HG03378 (cell line): Measurements from ENCODE around the gene TRABD.
"Not testable (repeated sequence)": the region's sequence is repeated elsewhere in the genome, so short reads cannot be mapped to it uniquely, and the experiment has no call there.

Source experiments
- ATAC-seq: cut with Tn5 transposase; IDR thresholded peaks from one replicate; pipeline ENCODE4 v1.9.1; 2021; ENCODE audit warnings: mild to moderate bottlenecking, moderate library complexity; ENCODE audit not compliant: unreplicated experiment

The TRABD gene

DNA sequence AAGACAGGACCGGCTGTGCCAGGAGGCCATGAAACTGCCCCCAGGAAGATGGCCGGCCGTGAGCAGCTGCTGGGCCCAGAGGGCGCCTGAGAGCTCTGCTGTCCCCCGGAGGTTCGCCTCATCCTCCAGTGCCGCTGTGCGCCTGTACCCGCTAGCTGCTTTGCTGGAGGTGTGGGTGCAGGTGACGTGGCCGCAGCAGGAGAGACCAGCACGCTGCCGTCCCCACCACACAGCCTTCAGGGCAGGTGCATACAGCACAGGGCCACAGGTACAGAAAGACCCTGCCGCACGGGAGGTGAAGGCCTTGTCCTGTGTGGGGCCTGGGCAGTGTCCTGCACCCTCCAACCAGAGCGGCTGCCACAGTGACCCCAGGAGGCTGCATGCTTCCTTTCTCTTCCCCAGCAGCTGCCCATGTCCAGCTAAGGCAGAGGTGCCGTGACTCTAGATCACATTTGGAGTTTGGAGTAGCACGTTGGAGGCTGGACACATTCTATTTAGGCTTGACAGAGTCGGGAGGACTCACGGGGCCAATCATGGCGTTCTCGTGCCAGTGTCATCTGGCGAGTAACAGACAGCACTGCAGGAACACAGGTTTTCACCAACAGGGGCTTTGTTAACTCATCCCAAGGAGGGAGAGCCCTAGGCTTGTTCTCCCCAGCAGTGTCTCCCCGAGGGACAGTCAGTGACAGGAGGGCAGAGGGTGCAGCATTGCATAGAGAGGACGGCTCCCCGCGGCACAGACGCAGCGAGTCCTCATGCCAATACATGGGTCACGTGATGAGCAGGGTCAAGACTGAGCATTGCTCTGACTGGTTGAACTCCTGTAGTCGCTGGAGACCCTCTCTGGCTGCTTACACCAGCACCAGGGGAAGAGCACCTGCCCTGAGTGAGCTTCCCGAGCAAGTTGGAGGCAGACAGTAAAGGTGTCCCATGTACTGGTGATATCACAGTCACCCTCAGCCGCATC lies 33.9 kb upstream of the TRABD start:
- ATAC-seq: no peak

DNA sequence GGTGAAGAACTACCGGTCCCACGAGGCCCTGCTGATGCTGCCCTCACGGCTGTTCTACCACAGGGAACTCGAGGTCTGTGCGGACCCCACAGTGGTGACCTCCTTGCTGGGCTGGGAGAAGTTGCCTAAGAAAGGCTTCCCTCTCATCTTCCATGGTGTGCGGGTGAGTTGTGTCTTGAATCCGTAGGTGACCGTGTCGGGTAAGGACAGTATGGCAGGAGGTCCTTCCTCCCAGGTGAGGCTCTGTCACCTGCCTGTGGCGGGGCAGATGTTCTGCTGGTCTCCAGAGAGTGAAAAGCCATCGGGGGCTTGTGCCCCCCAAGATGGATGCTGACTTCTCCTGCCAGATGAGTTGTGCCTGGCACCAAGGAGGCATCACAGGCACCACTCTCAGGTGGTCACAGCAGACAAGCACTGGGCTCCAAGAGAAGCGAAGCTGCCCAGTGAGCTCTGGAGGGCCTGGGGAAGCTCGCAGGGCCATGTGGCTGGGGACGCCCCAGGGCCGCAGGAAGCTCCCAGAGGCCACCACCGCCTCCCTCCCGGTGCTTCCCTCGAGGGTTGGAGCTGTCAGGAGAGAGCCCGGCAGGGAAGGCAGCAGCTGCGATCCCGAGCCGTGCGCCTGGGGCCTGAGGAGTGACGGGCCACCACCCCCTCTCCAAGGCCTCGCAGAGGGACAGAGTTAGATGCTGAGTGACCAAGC lies 32.5 kb upstream of the TRABD start:
- ATAC-seq: no peak

GRCh38 chr22:50153756-50154140 lies 32.0 kb upstream of the TRABD start:
- no peak for ATAC-seq

DNA sequence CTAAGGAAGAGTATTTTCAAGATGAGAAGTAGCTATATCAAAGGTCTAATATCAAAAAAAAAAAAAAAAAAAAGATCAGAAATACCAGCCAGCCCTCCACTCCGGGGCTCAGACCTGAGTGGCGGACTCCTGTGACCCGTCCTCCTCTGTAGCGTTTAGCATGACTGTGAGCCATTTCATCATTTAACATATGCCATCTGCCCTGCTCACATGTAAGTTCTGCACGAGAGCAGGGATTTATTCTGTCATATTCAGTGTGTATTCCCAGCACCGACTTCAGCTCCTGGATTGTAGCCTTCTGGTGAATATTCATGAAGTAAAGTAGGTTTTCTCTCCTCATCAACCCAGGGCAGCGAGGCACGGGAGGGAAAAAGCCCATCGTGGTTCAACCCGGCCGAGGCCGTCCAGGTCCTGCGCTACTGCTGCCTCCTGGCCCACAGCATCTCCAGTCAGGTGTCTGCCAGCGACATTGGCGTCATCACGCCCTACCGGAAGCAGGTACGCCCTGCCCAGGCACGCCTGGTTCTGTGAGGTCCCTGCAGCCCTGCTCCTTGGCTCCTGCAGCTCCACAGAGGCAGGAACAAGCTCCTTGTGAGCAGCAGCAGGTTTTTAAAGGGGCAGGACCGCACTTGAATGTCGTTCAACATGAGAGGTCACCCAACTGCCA lies 27.9 kb upstream of the TRABD start:
- ATAC-seq: no peak

GRCh38 chr22:50160947-50161346 lies 24.8 kb upstream of the TRABD start:
- no peak for ATAC-seq

DNA sequence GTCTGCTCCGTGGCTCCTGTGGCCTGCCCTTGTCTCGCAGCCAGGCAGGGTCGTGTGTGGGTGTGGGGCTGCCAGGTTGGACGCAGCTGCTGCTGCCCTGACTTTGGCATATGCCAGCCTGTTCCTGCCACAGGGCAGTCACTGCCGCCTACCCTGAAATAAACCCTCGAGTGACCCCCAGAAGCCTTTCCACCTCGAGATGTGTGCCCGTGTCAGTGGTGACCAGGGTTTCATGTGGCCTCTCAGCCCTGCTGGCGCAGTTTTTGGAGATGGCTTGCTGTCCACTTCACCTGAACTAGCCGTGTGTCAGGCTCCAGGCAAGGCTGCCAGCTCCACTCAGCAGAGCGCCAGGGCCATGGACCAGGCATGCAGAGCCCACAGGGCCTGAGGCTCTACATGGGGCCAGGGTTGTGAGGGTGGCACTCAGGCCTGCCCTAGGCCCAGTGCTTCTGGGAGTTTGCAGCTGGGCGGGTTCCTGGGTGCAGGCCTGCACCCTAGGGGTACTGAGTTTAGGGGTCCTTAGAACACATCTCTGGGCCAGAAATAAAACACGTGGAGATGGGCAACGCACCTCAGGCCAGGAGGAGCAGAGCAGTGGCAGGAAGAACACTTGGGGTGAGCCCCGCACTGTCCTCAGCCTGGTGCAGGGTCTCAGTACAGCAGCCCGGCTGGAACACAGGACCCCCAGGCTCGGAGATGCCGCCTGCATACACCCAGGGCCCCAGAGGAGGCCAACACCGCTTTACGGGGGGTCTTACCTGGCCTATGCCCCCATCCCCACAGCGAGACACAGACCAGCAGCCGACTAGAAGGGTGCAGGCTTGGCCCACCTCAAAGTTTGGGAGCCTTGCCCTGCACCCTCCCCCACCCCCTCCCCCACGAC lies 24.0 kb upstream of the TRABD start:
- no peak for ATAC-seq

- ATAC-seq: no peak
Observed at GRCh38 chr22:50162391-50162956, 23.2 kb upstream of the TRABD start.

GRCh38 chr22:50165436-50166123 lies 20.1 kb upstream of the TRABD start:
- no peak for ATAC-seq

DNA sequence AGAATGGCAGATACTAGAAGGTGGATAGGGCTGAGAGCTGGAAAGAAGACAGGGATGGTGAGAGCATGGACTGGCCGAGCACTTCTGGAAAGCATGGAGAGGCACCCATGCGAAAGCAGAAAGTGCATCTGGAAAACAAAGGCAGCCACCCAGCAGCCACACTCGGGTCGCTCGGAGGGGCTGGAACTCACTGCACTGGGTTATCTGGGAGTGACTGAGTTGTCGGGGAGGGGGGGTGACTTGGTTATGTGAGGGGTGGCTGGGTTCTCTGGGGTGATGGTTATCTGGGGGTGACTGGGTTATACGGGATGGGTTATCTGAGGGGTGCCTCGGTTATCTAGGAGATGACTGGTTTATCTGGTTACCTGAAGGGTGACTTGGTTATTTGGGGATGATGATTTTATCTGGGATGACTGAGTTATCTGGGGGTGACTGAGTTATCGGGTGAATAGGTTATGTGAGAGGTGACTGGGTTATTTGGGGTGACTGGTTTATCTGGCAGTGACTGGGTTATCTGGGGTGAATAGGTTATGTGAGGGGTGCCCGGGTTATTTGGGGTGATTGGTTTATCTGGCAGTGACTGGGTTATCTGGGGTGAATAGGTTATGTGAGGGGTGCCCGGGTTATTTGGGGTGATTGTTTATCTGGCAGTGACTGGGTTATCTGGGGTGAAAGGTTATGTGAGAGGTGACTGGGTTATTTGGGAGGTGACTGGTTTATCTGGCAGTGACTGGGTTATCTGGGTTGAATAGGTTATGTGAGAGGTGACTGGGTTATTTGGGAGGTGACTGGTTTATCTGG lies 17.8 kb upstream of the TRABD start:
- ATAC-seq: no peak

DNA sequence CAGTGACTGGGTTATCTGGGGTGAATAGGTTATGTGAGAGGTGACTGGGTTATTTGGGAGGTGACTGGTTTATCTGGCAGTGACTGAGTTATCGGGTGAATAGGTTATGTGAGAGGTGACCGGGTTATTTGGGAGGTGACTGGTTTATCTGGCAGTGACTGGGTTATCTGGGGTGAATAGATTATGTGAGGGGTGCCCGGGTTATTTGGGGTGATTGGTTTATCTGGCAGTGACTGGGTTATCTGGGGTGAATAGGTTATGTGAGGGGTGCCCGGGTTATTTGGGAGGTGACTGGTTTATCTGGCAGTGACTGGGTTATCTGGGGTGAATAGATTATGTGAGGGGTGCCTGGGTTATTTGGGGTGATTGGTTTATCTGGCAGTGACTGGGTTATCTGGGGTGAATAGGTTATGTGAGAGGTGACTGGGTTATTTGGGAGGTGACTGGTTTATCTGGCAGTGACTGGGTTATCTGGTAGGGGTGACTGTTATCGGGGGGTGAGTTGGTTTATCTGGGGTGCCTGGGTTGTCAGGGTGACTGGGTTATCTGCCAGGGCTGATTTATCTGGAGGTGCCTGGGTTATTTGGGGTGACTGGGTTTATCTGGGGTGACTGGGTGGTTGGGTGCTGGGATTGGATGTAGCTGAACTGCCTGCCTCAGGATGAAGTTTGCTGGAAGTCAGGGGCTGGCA lies 17.1 kb upstream of the TRABD start:
- ATAC-seq: not testable (repeated sequence)

GRCh38 chr22:50169181-50169759 lies 16.4 kb upstream of the TRABD start:
- ATAC-seq: no peak

DNA sequence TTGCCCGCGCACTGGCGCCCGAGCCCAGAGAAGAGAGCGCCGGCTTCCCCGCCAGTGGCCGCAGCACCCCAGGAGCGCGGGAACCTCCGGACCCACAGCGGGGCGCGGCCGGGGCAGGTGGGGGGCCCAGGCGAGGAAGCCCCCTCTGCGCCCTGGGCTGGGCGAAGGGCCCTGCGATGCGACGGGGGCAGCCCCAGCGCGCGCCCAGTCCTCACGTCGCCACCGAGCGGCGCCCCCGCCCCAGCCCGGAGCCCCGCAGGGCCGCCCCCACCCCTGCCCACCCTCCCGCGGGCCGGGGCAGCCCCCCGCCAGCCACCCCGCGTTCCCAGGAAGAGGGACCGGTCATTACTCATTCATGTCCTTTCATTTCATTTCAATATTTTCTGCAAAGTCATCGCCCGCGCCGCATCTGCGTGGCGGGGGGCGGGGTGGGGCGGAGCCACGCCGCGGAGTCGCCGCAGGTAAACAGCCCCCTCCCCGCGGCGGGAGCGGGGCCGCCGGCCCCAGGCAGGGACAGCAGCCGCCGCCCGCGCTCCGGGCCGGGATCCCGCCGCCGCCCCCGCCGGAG lies 15.9 kb upstream of the TRABD start:
- ATAC-seq: no peak

GRCh38 chr22:50170453-50171318 lies 15.0 kb upstream of the TRABD start, which contains the start of gene PANX2:
Gene PANX2 (plus strand): TSS chr22:50170731. CDS start chr22:50170731, 0 bp downstream.
- ATAC-seq: no peak

GRCh38 chr22:50171319-50171964 lies 14.3 kb upstream of the TRABD start:
- ATAC-seq: no peak

DNA sequence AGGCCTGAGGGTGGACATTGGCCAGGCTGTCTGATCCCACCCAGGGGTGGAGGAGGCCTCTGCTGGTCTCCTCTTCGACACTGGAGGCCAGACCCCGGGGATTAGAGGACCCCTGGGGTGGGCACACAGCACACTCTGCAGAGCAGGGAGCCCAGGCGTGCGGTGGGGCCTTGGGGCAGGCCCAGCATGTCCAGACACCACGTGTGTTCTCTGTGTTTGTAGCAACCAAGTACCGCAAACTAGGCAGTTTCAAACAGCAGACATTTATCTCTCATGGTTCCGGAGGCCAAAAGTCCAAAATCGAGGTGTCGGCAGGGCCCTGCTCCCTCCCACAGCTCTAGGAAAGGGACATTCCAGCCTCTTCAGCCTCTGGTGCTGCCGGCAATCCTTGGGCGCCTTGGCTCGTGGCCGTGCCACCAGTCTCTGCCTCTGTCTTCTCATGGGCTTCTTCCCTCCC lies 13.7 kb upstream of the TRABD start:
- ATAC-seq: no peak
